ENCODE results near the gene VTI1A.

DNA sequence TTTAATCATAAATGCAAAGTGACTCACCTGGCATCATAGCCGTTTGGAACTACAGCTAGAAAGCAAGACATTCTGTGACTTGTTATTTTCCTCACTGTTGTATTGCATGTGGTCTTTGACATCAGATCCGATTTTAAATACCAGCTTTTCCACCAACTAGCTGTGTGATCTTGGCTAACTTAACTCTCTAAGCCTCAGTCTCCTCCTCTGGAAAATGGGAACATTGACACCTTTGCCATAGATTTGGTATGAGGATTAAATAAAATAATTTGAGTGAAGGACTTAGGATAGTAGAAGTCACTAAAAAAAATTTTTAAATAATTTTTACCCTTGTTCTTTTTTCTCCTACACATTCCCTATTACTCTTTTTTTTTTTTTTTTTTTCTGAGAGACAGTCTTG, 348.1 kb downstream of the VTI1A start:
- TF ChIP-seq ZNF416 (tag by site-specific recombination; IDR thresholded peaks at IDR 0.05) (no peak), ZNF658 (tag by site-specific recombination; IDR thresholded peaks at IDR 0.05) (no peak), ZBTB7A (tag by site-specific recombination; IDR thresholded peaks at IDR 0.05; ENCODE audit: low read depth) (no peak), ZNF302 (tag by site-specific recombination; IDR thresholded peaks at IDR 0.05; ENCODE audit: low read depth) (no peak)
- TF ChIP-seq, protein P1, sequence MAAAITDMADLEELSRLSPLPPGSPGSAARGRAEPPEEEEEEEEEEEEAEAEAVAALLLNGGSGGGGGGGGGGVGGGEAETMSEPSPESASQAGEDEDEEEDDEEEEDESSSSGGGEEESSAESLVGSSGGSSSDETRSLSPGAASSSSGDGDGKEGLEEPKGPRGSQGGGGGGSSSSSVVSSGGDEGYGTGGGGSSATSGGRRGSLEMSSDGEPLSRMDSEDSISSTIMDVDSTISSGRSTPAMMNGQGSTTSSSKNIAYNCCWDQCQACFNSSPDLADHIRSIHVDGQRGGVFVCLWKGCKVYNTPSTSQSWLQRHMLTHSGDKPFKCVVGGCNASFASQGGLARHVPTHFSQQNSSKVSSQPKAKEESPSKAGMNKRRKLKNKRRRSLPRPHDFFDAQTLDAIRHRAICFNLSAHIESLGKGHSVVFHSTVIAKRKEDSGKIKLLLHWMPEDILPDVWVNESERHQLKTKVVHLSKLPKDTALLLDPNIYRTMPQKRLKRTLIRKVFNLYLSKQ (tag by site-specific recombination; IDR thresholded peaks at IDR 0.05; ENCODE audit: borderline replicate concordance) = no peak
- TF ChIP-seq, protein P2, sequence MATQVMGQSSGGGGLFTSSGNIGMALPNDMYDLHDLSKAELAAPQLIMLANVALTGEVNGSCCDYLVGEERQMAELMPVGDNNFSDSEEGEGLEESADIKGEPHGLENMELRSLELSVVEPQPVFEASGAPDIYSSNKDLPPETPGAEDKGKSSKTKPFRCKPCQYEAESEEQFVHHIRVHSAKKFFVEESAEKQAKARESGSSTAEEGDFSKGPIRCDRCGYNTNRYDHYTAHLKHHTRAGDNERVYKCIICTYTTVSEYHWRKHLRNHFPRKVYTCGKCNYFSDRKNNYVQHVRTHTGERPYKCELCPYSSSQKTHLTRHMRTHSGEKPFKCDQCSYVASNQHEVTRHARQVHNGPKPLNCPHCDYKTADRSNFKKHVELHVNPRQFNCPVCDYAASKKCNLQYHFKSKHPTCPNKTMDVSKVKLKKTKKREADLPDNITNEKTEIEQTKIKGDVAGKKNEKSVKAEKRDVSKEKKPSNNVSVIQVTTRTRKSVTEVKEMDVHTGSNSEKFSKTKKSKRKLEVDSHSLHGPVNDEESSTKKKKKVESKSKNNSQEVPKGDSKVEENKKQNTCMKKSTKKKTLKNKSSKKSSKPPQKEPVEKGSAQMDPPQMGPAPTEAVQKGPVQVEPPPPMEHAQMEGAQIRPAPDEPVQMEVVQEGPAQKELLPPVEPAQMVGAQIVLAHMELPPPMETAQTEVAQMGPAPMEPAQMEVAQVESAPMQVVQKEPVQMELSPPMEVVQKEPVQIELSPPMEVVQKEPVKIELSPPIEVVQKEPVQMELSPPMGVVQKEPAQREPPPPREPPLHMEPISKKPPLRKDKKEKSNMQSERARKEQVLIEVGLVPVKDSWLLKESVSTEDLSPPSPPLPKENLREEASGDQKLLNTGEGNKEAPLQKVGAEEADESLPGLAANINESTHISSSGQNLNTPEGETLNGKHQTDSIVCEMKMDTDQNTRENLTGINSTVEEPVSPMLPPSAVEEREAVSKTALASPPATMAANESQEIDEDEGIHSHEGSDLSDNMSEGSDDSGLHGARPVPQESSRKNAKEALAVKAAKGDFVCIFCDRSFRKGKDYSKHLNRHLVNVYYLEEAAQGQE (tag by site-specific recombination; IDR thresholded peaks at IDR 0.05) = no peak
- TF ChIP-seq, protein P3, sequence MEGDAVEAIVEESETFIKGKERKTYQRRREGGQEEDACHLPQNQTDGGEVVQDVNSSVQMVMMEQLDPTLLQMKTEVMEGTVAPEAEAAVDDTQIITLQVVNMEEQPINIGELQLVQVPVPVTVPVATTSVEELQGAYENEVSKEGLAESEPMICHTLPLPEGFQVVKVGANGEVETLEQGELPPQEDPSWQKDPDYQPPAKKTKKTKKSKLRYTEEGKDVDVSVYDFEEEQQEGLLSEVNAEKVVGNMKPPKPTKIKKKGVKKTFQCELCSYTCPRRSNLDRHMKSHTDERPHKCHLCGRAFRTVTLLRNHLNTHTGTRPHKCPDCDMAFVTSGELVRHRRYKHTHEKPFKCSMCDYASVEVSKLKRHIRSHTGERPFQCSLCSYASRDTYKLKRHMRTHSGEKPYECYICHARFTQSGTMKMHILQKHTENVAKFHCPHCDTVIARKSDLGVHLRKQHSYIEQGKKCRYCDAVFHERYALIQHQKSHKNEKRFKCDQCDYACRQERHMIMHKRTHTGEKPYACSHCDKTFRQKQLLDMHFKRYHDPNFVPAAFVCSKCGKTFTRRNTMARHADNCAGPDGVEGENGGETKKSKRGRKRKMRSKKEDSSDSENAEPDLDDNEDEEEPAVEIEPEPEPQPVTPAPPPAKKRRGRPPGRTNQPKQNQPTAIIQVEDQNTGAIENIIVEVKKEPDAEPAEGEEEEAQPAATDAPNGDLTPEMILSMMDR (tag by site-specific recombination; IDR thresholded peaks at IDR 0.05) = no peak
- TF ChIP-seq, protein P4, sequence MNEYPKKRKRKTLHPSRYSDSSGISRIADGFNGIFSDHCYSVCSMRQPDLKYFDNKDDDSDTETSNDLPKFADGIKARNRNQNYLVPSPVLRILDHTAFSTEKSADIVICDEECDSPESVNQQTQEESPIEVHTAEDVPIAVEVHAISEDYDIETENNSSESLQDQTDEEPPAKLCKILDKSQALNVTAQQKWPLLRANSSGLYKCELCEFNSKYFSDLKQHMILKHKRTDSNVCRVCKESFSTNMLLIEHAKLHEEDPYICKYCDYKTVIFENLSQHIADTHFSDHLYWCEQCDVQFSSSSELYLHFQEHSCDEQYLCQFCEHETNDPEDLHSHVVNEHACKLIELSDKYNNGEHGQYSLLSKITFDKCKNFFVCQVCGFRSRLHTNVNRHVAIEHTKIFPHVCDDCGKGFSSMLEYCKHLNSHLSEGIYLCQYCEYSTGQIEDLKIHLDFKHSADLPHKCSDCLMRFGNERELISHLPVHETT (tag by site-specific recombination; IDR thresholded peaks at IDR 0.05) = no peak
